ENCODE measurements around the gene GABRA6.
"Not testable (repeated sequence)": the region's sequence is repeated elsewhere in the genome, so short reads cannot be mapped to it uniquely, and the experiment has no call there.

GABRA6 gene

GRCh38 chr5:161685461-161685860 is at the start of gene GABRA6:
Gene GABRA6, plus strand, starts transcription at chr5:161685721. Its CDS starts 269 bp downstream, at chr5:161685990.
- no peak for DNase-seq

GRCh38 chr5:161637591-161637990 is 47.9 kb upstream of the GABRA6 start:
- no peak for DNase-seq

DNA sequence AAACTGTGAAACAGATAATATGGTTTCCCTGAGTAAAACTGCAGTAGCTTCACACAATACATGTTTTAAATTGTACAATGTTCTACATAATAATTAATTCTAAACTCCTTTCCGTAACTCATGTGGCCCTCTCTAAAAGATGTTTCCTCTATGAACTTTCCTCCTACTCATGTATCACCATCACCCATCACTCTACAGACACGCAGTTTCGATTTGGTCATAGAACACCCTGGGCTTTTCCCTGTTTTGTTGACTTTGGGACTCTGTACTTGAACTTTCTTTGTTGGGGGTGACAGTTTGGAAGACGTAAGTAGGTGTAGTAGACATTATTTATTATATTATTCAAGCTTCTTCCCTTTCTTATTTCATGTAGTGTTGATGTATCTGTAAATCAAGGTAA is 44.1 kb upstream of the GABRA6 start:
- no peak for DNase-seq

- DNase-seq = no peak
These were observed 40.3 kb upstream of the GABRA6 start for GRCh38 chr5:161645264-161645663.

DNA sequence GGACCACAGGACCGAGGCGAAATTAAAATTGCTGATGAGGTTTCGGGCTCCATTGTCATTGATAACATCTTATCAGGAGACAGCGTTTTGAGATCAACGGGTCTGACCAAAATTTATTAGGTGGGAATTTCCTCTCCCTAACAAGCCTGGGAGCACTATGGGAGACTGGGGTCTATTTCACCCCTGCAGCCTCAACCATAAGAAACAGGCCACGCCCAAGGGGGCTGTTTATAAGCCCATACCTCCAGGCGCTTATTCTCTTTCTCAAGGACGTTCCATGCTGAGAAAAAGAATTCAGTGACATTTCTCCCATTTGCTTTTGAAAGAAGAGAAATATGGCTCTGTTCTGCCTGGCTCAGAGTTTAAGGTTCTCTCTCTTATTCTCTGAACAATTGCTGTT is 33.6 kb upstream of the GABRA6 start:
- not testable (repeated sequence) for DNase-seq

DNA sequence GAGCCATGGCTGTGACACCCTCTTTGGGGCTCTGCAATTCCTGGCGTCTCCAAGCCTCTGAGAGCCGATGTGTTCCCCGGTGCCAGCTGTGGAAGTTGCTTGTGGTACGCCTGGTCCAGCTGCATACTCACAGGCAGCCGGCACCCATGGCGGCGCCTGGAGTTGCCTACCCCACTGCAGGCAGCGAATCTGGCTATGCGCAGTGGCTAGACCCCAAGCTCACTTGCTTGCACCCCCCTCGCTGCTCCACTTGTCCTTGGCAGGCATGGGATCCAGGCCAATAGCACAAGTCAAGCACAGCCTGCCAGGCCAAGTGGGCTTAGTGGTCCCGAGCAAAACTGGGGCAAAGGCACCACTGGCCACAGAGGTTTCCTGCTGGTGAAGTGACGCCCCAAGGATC is 24.7 kb upstream of the GABRA6 start:
- DNase-seq = no peak

- no peak for DNase-seq
These were observed 22.1 kb upstream of the GABRA6 start for GRCh38 chr5:161663431-161663830.

- DNase-seq = peak; percentile 67
These were observed 9.4 kb upstream of the GABRA6 start for GRCh38 chr5:161676103-161676502.

- no peak for DNase-seq
These were observed 628 bp downstream of the GABRA6 start for GRCh38 chr5:161686149-161686548.

- no peak for DNase-seq
These were observed 1.4 kb downstream of the GABRA6 start for GRCh38 chr5:161686881-161687280.

- DNase-seq = no peak
These were observed 1.8 kb downstream of the GABRA6 start for GRCh38 chr5:161687316-161687715.

DNA sequence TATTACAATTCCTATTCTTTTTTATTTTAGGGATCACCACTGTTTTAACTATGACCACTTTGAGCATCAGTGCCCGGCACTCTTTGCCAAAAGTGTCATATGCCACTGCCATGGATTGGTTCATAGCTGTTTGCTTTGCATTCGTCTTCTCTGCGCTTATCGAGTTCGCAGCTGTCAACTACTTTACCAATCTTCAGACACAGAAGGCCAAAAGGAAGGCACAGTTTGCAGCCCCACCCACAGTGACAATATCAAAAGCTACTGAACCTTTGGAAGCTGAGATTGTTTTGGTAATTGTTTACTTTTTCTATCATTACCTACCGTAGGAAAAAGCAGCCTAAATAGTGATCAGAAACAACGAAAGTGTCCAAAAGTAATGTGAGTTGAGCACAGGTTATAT is 6.4 kb downstream of the GABRA6 start:
- no peak for DNase-seq

- no peak for DNase-seq
These were observed 11.5 kb downstream of the GABRA6 start for GRCh38 chr5:161697001-161697400.

- DNase-seq = no peak
These were observed 14.5 kb downstream of the GABRA6 start for GRCh38 chr5:161700065-161700464.

DNA sequence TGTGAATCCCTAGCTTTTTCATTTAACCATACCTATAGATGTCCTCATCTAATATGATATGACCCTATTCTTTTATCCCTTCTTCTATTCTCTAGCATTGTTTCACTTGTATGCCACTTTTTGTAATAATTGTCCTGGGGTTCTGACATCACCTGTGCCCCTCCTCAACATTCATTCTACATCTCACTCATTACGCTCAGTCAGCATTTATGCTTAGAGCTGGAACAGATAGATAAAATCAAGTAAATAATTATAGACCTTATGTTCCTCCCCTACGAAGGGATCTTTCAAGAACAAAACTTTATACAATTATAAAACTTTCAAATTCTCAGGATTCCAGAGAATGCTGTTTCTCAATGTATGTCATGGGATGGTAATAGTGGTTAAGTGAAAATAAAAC is 18.0 kb downstream of the GABRA6 start:
- DNase-seq = no peak

DNA sequence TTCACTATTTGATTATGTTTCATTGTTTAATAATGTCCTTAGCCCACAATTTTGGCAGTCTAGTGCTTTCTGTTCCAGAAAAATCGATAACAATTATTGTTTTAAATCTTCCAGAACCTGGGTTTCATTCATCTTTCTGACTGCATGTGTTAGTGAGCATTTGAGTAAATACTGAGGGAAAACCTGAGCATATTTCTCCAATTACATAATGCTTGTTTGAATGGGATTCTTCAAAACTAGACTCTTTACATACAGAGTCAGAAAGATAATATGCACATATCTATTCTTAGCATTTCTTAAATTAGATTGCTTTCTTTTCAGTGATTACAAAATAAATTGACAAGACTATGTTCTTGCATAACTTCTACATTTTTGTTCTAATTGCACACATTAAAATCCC is 21.9 kb downstream of the GABRA6 start:
- DNase-seq = peak; percentile 8

- no peak for DNase-seq
These were observed 23.7 kb downstream of the GABRA6 start for GRCh38 chr5:161709239-161709638.

DNA sequence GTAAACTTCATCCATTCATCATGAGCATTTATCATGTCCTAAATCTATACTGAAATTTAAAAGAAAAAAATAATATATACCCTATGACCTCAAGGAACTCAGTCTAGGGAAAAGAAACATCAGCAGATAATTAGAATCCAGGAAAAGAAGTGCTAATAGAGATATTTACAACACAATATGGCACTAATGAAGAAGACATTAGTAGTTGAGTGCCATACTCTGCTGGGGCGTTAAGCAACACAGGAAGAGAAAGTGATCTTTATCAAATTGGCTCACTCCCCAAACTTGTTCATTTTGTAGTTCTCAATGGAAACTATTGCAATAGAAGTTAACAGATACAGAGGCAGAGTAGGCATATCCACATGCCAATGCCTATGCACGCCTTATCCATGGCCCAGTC is 27.5 kb downstream of the GABRA6 start:
- DNase-seq = no peak

DNA sequence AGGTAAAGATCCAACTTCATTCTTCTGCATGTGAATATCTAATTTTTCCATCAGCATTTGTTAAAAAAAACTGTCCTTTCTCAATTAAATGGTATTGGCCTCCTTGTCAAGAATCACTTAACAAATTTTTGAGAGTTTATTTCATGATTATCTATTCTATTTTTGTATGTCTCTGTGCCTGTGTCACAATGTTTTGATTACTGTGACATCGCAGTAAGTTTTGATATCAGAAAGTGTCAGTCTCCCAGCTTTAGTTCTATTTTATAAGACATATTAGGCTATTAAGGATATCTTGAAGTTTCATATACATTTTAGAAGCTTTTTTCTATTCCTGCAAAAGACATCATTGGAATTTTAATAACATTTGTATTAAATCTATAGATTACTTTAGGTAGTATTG is 33.6 kb downstream of the GABRA6 start:
- DNase-seq = no peak

DNA sequence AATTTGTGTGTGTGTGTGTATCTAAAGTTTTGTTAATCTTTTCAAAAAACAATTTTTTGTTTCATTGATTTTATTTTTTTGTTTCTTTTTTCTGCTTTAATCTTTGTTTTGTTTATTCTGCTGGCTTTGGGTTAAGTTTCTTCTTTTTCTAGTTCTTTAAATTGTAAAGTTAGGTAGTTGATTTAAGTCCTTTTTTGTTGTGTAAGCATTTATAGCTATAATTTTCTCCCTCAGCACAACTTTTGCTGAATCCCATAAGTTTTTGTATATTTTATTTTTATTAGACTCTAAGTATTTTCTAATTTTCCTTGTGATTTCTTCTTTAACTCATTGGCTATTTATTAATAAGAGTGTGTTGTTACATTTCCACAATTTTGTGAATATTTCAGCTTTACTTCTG is 34.9 kb downstream of the GABRA6 start:
- no peak for DNase-seq

- no peak for DNase-seq
These were observed 49.2 kb downstream of the GABRA6 start for GRCh38 chr5:161734741-161735140.

- DNase-seq = no peak
These were observed 54.9 kb downstream of the GABRA6 start for GRCh38 chr5:161740433-161740832.

DNA sequence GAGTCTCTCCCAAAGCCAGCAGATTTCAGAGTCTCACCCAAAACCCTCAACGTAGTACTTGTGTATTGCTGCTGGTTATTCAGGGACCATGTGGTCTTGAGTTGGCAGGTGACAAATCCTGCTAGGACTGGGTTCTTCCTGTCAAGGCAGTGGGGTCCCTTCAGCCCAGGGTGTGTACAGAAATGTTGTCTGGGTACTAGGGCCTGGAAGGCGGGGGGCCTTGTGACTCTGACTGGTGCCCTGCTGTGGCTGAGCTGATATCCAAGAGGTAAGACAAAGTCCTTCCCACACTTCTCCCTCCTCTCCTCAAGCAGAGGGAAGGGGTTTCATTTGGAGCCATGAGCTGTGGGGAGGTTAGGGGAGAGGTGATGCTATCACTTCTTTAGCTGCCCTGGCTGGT is 58.8 kb downstream of the GABRA6 start:
- DNase-seq = no peak

DNA sequence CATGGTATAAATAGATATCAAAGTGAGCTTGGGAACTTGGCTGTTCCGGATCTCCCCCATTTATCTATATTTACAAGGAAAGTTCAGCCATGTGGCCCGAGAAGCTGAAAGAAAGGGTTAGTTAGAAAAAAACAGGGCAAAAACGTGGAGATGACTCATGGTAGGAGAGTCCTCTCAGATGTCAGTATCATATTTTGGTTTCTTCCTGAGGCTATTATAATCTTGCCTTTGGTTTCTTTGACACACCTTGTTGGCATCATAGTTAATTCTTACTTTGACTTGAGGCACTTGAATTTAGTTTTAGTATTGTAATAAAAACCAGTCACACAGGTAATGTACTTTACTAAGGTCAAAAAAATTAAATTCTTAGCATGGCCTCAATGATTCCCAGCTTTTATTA is 59.9 kb downstream of the GABRA6 start:
- peak; percentile 16 for DNase-seq

DNA sequence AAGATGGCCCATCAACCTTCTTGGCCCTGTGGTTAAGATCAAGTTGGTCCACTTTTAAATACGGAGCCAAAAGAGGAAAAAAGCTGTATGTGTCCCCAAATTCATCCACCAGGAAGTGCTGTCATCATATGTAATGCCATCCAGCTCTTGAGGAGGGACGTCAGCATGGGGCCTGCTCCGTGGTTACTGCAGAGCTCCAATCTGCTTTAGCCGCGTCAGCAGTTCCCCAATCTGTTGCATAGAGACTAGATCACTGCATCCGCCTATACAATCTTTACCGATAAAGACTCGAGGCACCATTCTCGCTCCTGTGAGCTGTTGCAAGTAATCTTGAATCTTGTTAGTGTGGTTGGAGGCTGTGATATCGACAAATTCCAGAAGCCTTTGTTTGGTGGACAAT is 65.7 kb downstream of the GABRA6 start:
- no peak for DNase-seq

Measured in DMS53 (cell line).